Epithelial cell of proximal tubule (primary cell): ENCODE data around the gene BTN3A1. TPM values are rescaled to one million over a fixed set of nuclear protein-coding genes. Genes with fewer than 3 reads are reported as not detected.
A peak's percentile ranks its signal among the peaks of the same experiment; 100 is the strongest.

Source experiments
- DNase-seq: peaks from one replicate; pipeline ENCODE4 v3.0.0-alpha.2; 2011; ENCODE audit warnings: low read depth
- H3K4me3 ChIP-seq: 2 replicates; pipeline ENCODE4 v1.5.1; 2011; ENCODE audit warnings: low read depth, mild to moderate bottlenecking, low read length
- CTCF ChIP-seq: conservative IDR thresholded peaks from 2 replicates; pipeline ENCODE4 v1.5.1; 2012; ENCODE audit warnings: low read depth, mild to moderate bottlenecking, low read length
- total RNA-seq: library from RNA; depleted of rRNA; stranded (reverse); fragments of >200 nt; gene quantifications from 2 replicates; pipeline ENCODE4 v1.2.3, GENCODE V29; 2015

The BTN3A1 gene
- total RNA-seq, 1 donor from 2014 or later: 5.4 TPM

GRCh38 chr6:26401389-26401986, 587 bp upstream of the BTN3A1 start:
- DNase-seq: no peak
- H3K4me3 ChIP-seq: peak overlapping the region; percentile 61
- TF ChIP-seq CTCF: no peak

GRCh38 chr6:26403893-26404292, 1.8 kb downstream of the BTN3A1 start:
- TF ChIP-seq CTCF: no peak
- H3K4me3 ChIP-seq: no peak overlapping the region
- no peak for DNase-seq

- DNase-seq: no peak
- TF ChIP-seq CTCF: no peak
- H3K4me3 ChIP-seq: no peak overlapping the region
Measured at GRCh38 chr6:26404546-26404945, 2.5 kb downstream of the BTN3A1 start.

- TF ChIP-seq CTCF: no peak
Measured at GRCh38 chr6:26408828-26409730, 7.0 kb downstream of the BTN3A1 start.

GRCh38 chr6:26411751-26412150, 9.7 kb downstream of the BTN3A1 start:
- no peak overlapping the region for H3K4me3 ChIP-seq
- peak; percentile 13 for TF ChIP-seq CTCF
- no peak for DNase-seq

More at GRCh38 chr6:26408828-26409730, 7.0 kb downstream of the BTN3A1 start:
- H3K4me3 ChIP-seq: no peak overlapping the region
- DNase-seq: no peak

GRCh38 chr6:26412228-26412627, 10.2 kb downstream of the BTN3A1 start:
- no peak for DNase-seq

More at GRCh38 chr6:26412228-26412627, 10.2 kb downstream of the BTN3A1 start:
- H3K4me3 ChIP-seq: no peak overlapping the region
- no peak for TF ChIP-seq CTCF
